Cardiac muscle cell (in vitro differentiated cells and primary cell): ENCODE measurements around the gene ALG12. TPM values are rescaled to one million over a fixed set of nuclear protein-coding genes. Genes with fewer than 3 reads are reported as not detected.

Experiments used
- DNase-seq, 2 donors: peaks; one replicate each; pipeline versions ENCODE4 v3.0.0 to v3.0.0-alpha.2; 2010 to 2017; ENCODE audit warnings: low read depth in 1 of 2, low spot score in 1 of 2
- H3K27ac ChIP-seq: fragments of 200-600 bp; sonication (generic); 2 replicates; pipeline ENCODE4 v1.5.1; 2016
- H3K27me3 ChIP-seq: fragments of 200-600 bp; sonication (generic); 2 replicates; pipeline ENCODE4 v1.6.0; 2016; ENCODE audit warnings: control low read depth
- H3K36me3 ChIP-seq: fragments of 200-600 bp; sonication (generic); 2 replicates; pipeline ENCODE4 v1.5.1; 2016; ENCODE audit warnings: control low read depth
- H3K4me1 ChIP-seq: fragments of 200-600 bp; sonication (generic); 2 replicates; pipeline ENCODE4 v1.8.1; 2017; ENCODE audit warnings: low read depth, mild to moderate bottlenecking, mixed run types
- H3K4me3 ChIP-seq: fragments of 200-600 bp; sonication (generic); 2 replicates; pipeline ENCODE4 v1.5.1; 2016; ENCODE audit warnings: mild to moderate bottlenecking
- H3K9me3 ChIP-seq: fragments of 200-600 bp; sonication (generic); 2 replicates; pipeline ENCODE4 v1.5.1; 2017; ENCODE audit warnings: low read depth, mild to moderate bottlenecking, control low read depth
- polyA plus RNA-seq: library from polyadenylated mRNA; unstranded; fragments of >200 nt; fragmentation: Nextera tagmentation; extraction: Ambion mirVana; gene quantifications from 2 replicates; pipeline ENCODE4 v1.2.1, GENCODE V29; 2016
- total RNA-seq: library from RNA; depleted of rRNA; stranded (reverse); fragments of >200 nt; gene quantifications from 2 replicates; pipeline ENCODE4 v1.2.3, GENCODE V29; 2016
- TF ChIP-seq, protein P1 (sequence below): IDR thresholded peaks from 2 replicates; pipeline ENCODE4 v1.5.1; 2012; ENCODE audit warnings: low read depth, mild to moderate bottlenecking, low read length

Gene ALG12
- total and polyA plus RNA-seq, 2 experiments from 2014 or later: 10.5 to 38.0 TPM

DNA sequence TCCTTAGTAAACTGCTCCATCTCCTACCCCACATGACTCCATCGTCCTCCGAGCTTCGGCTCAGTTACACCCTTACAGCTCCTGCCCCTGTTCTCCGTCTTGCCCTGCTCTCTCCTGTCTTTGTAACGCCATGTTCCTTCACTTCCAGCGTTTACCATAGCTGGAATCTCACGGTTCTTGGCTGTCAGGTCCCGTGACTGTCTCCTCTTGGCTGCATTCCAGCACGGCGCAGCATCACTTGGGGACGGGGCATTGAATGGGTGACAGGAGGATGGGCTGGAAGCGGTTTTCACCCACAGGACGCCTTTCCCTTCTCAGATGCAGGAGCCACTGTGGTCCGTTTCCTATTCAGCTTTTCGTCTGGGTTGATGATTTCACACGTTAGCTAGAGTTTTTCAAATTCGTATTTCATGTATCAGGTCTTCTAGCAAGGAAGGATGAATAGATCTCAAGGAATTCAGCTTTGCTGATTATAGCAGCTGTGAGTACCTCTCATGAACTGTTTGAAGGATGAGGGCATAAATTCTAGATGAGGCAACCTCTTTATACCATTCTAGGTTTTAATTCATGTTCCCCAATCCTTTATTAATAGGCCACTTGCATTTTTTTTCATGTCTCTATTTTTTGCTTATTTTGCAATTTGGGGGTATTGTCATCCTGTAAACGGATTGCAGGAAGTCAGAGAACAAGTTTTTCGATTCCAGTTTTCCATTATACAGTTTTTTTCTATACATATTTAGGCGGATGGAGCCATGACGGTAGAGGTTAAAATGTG lies 35.5 kb downstream of the ALG12 start:
- no peak for DNase-seq
- peaks cover 14% of the 10 kb centered on the region for H3K36me3 ChIP-seq
- H3K27ac ChIP-seq: no peak overlapping the region
- no peaks in the 10 kb centered on the region for H3K4me1 ChIP-seq
- H3K9me3 ChIP-seq: peaks cover 3% of the 10 kb centered on the region
- TF ChIP-seq, protein P1, sequence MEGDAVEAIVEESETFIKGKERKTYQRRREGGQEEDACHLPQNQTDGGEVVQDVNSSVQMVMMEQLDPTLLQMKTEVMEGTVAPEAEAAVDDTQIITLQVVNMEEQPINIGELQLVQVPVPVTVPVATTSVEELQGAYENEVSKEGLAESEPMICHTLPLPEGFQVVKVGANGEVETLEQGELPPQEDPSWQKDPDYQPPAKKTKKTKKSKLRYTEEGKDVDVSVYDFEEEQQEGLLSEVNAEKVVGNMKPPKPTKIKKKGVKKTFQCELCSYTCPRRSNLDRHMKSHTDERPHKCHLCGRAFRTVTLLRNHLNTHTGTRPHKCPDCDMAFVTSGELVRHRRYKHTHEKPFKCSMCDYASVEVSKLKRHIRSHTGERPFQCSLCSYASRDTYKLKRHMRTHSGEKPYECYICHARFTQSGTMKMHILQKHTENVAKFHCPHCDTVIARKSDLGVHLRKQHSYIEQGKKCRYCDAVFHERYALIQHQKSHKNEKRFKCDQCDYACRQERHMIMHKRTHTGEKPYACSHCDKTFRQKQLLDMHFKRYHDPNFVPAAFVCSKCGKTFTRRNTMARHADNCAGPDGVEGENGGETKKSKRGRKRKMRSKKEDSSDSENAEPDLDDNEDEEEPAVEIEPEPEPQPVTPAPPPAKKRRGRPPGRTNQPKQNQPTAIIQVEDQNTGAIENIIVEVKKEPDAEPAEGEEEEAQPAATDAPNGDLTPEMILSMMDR: no peak
- H3K4me3 ChIP-seq: no peak overlapping the region
- no peaks in the 10 kb centered on the region for H3K27me3 ChIP-seq

DNA sequence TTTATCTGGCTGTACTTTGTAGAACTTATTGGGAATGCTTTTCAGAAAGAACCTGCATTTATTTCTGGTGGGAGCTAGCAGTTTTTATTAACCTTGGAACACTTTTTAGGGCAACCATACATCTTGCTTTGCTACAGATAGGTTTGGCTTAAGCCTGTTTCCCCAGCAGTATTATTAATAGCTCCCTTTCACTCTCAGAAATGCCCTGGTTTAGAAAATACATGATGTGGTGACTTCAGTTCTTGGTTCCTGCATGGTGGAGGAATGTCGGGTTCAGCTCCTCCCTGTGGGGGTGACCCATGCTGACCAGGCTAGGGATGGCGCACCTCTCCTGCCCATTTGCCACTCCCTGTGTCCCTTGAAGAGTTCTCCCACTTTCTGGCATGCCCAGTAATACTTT lies 36.4 kb downstream of the ALG12 start:
- Histone ChIP-seq H3K36me3 (peaks cover 10% of the 10 kb centered on the region), H3K27me3 (no peaks in the 10 kb centered on the region), H3K9me3 (no peaks in the 10 kb centered on the region), H3K4me1 (no peaks in the 10 kb centered on the region), H3K27ac (no peak overlapping the region), H3K4me3 (no peak overlapping the region)
- TF ChIP-seq, protein P1: no peak
- DNase-seq: no peak

DNA sequence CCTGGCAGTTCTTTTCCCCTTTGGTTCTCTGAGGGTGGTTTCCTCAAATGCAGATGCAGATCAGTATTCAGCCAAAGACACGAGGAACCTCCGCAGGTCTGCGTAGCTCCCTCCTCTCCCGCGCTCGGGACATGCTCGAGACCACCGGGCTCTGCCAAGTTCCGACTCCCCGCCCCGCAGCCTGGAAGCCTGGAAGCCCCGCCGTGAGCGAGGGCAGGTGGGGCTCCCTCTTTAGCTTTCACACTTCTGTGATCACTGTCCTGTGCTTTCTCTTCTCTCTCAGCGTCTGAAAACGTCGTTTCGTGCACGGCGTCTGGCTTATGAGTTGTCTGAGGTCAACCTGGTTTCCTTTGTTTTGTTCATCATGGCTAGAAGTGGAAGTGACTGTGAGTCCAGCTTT lies 38.0 kb downstream of the ALG12 start:
- H3K4me3 ChIP-seq: no peak overlapping the region
- no peaks in the 10 kb centered on the region for H3K27me3 ChIP-seq
- no peak overlapping the region for H3K27ac ChIP-seq
- H3K4me1 ChIP-seq: no peaks in the 10 kb centered on the region
- H3K9me3 ChIP-seq: no peaks in the 10 kb centered on the region
- TF ChIP-seq, protein P1: no peak
- H3K36me3 ChIP-seq: no peaks in the 10 kb centered on the region
- DNase-seq: no peak

DNA sequence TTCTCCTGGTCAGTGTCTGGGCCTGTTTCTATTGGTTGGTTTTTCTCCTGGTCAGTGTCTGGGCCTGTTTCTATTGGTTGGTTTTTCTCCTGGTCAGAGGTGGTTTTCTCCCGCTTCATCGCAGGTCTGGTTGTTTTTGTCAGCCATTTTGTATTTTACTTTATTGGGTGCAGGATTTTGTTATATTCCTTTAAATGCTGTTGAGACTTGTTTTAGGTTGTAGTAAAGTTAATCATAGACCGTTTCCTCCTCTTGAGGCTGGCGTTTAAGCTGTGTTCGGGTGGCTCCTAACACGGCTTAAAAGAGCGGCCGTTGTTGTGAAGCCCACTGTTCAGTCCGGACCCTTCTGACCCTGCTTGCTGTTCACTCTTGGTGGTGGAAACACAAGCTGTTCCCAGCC lies 38.4 kb downstream of the ALG12 start:
- H3K4me3 ChIP-seq: no peak overlapping the region
- TF ChIP-seq, protein P1: no peak
- no peak overlapping the region for H3K27ac ChIP-seq
- no peaks in the 10 kb centered on the region for H3K9me3 ChIP-seq
- no peak for DNase-seq
- no peaks in the 10 kb centered on the region for H3K27me3 ChIP-seq
- H3K36me3 ChIP-seq: no peaks in the 10 kb centered on the region
- H3K4me1 ChIP-seq: no peaks in the 10 kb centered on the region

DNA sequence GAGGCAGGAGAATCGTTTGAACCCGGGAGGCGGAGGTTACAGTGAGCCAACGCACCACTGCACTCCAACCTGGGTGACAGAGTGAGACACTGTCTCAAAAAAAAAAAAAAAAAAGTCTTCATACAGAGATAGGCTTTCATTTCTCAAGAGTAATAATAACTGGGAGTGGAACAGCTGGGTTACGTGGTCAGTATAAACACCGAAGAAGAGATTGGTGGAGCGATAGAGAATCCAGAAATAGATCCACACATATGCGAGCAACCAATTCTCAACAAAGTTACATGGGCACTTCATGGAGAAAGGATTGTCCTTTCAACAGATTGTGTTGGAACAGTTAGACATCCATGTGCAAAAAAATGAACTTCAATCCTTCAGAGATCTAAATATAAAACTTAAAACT lies 40.0 kb downstream of the ALG12 start:
- Histone ChIP-seq H3K4me3 (no peak overlapping the region), H3K27ac (no peak overlapping the region), H3K9me3 (no peaks in the 10 kb centered on the region), H3K27me3 (no peaks in the 10 kb centered on the region), H3K36me3 (no peaks in the 10 kb centered on the region), H3K4me1 (no peaks in the 10 kb centered on the region)
- DNase-seq: no peak
- TF ChIP-seq, protein P1: no peak
